SH-SY5Y (cell line): ENCODE results near the gene LCN15.

Experiments
- GATA2 ChIP-seq: IDR thresholded peaks from 2 replicates; pipeline ENCODE4 v1.6.1; 2011; ENCODE audit warnings: mild to moderate bottlenecking, low read depth, low read length
- GATA3 ChIP-seq: IDR thresholded peaks from 2 replicates; pipeline ENCODE4 v1.6.1; 2011; ENCODE audit warnings: low read depth, mild to moderate bottlenecking, low read length, moderate library complexity

DNA sequence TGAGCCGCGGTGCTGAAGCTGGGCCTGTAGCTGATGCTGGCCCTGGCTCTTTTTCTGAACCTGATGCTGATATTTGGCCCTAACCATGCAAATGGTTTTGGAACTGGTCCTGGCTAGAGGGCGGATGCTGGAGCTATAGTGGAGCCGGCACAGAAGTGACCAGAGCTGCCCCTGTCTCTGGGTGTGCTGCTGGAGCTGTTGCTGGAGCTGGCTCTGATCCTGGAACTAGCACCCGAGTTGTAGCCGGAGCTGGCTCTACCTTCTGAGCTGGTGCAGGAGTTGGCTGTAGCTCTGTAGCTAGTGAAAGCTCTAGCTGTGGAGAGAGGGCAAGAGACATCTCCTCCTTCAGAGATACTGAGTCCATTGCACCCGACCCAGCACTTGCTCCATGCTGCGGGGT, 34.4 kb downstream of the LCN15 start:
- TF ChIP-seq GATA2 (no peak), GATA3 (no peak)
